Upper lobe of left lung (tissue), 4 donors: ENCODE data around the gene SLC12A6.

Experiments
- CTCF ChIP-seq, 6 experiments: fragments of 450-650 bp in 4 of 6; fragments of 200-600 bp in 2 of 6; sonication (generic) in 2 of 6; IDR thresholded peaks; one replicate each; pipeline ENCODE4 v1.5.1; 2016 to 2019; ENCODE audit warnings: antibody characterized with exemption in 6 of 6
- POLR2AphosphoS5 ChIP-seq, 2 donors: sonication (generic); formaldehyde crosslinking; IDR thresholded peaks; one replicate each; pipeline ENCODE4 v1.5.1; 2017; ENCODE audit warnings: antibody characterized with exemption in 2 of 2

GRCh38 chr15:34282384-34282783, 55.2 kb downstream of the SLC12A6 start:
- TF ChIP-seq POLR2AphosphoS5 (IDR thresholded peaks at IDR 0.05) (no peak), CTCF (IDR thresholded peaks at IDR 0.05) (no peak)
